PC-3 (cell line): ENCODE results near the gene LPIN1.

Experiments
- EZH2phosphoT487 ChIP-seq: fragments of 300-600 bp; sonication (generic); IDR thresholded peaks from 2 replicates; pipeline ENCODE4 v1.6.1; 2018; ENCODE audit warnings: mild to moderate bottlenecking, antibody characterized with exemption, low read length, borderline replicate concordance
- TF ChIP-seq, protein P1 (sequence below): fragments of 300-600 bp; sonication (generic); conservative IDR thresholded peaks from 2 replicates; pipeline ENCODE4 v1.5.1; 2017; ENCODE audit warnings: antibody characterized with exemption, low read depth, mild to moderate bottlenecking, low read length

DNA sequence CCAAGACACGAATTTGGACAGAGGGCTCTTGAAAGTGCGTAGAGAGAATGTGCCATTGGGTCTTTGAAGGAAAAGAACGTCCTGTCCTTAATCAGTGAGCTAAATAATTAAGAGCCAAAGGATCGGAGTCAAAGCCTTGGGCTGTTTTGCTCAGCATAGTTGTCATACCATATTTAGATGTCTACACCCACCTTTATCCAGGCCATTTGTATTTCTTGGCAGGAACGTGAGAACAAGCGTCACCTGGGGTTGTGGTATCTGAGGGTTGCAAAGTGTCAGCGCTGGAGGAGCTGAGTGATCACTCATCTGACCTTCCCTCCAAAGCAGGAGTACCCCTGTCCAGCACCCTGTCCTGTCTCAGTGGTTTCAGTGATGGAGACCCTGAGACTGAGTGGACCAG, 4.5 kb downstream of the LPIN1 start:
- no peak for TF ChIP-seq EZH2phosphoT487
- TF ChIP-seq, protein P1, sequence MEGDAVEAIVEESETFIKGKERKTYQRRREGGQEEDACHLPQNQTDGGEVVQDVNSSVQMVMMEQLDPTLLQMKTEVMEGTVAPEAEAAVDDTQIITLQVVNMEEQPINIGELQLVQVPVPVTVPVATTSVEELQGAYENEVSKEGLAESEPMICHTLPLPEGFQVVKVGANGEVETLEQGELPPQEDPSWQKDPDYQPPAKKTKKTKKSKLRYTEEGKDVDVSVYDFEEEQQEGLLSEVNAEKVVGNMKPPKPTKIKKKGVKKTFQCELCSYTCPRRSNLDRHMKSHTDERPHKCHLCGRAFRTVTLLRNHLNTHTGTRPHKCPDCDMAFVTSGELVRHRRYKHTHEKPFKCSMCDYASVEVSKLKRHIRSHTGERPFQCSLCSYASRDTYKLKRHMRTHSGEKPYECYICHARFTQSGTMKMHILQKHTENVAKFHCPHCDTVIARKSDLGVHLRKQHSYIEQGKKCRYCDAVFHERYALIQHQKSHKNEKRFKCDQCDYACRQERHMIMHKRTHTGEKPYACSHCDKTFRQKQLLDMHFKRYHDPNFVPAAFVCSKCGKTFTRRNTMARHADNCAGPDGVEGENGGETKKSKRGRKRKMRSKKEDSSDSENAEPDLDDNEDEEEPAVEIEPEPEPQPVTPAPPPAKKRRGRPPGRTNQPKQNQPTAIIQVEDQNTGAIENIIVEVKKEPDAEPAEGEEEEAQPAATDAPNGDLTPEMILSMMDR = no peak
